ENCODE measurements around the gene TCERG1L.

The TCERG1L gene

GRCh38 chr10:131195116-131195515 is 116.4 kb downstream of the TCERG1L start:
- Histone ChIP-seq H3K9me3 (no peaks in the 10 kb centered on the region), H3K27ac (no peak overlapping the region), H3K4me3 (no peak overlapping the region), H3K27me3 (no peaks in the 10 kb centered on the region), H3K36me3 (no peaks in the 10 kb centered on the region), H3K4me1 (no peaks in the 10 kb centered on the region)
- intact Hi-C loops (cut with DNase I; ENCODE audit: low total_unique reads) = no loop called here
- TF ChIP-seq CTCF (IDR thresholded peaks at IDR 0.05) = no peak
- no peak for DNase-seq

- no peak overlapping the region for H3K27ac ChIP-seq
- DNase-seq = peak in 1 of 2 donors; percentile 21
Observed at GRCh38 chr10:131193923-131194322, 117.6 kb downstream of the TCERG1L start.

GRCh38 chr10:131188494-131188893 is 123.0 kb downstream of the TCERG1L start:
- TF ChIP-seq CTCF (IDR thresholded peaks at IDR 0.05) = no peak
- Histone ChIP-seq H3K36me3 (no peaks in the 10 kb centered on the region), H3K27ac (no peak overlapping the region), H3K9me3 (no peaks in the 10 kb centered on the region), H3K27me3 (no peaks in the 10 kb centered on the region), H3K4me3 (no peak overlapping the region), H3K4me1 (no peaks in the 10 kb centered on the region)
- DNase-seq = no peak
- intact Hi-C loops (cut with DNase I; ENCODE audit: low total_unique reads) = no loop called here

More at GRCh38 chr10:131193923-131194322, 117.6 kb downstream of the TCERG1L start:
- Histone ChIP-seq H3K4me3 (no peak overlapping the region), H3K9me3 (no peaks in the 10 kb centered on the region), H3K4me1 (no peaks in the 10 kb centered on the region), H3K36me3 (no peaks in the 10 kb centered on the region), H3K27me3 (no peaks in the 10 kb centered on the region)
- TF ChIP-seq CTCF (IDR thresholded peaks at IDR 0.05) = no peak
- intact Hi-C loops (cut with DNase I; ENCODE audit: low total_unique reads) = no loop called here

GRCh38 chr10:131187926-131188325 is 123.6 kb downstream of the TCERG1L start:
- intact Hi-C loops (cut with DNase I; ENCODE audit: low total_unique reads) = no loop called here
- no peak for TF ChIP-seq CTCF (IDR thresholded peaks at IDR 0.05)
- Histone ChIP-seq H3K4me3 (no peak overlapping the region), H3K9me3 (no peaks in the 10 kb centered on the region), H3K36me3 (no peaks in the 10 kb centered on the region), H3K4me1 (no peaks in the 10 kb centered on the region), H3K27ac (no peak overlapping the region), H3K27me3 (no peaks in the 10 kb centered on the region)
- DNase-seq = no peak

- Histone ChIP-seq H3K27me3 (no peaks in the 10 kb centered on the region), H3K36me3 (no peaks in the 10 kb centered on the region), H3K4me1 (no peaks in the 10 kb centered on the region), H3K9me3 (no peaks in the 10 kb centered on the region), H3K4me3 (no peak overlapping the region), H3K27ac (no peak overlapping the region)
- DNase-seq = peak in 1 of 2 donors; percentile 41
- intact Hi-C loops (cut with DNase I; ENCODE audit: low total_unique reads) = no loop called here
- TF ChIP-seq CTCF (IDR thresholded peaks at IDR 0.05) = no peak
Observed at GRCh38 chr10:131187274-131187673, 124.2 kb downstream of the TCERG1L start.
